ELF-1 (cell line): ENCODE measurements around the gene IGF2BP3.

Experiments
- DNase-seq: peaks from one replicate; pipeline ENCODE4 v3.0.0-alpha.2; 2016; ENCODE audit warnings: low read depth, low spot score

The IGF2BP3 gene

DNA sequence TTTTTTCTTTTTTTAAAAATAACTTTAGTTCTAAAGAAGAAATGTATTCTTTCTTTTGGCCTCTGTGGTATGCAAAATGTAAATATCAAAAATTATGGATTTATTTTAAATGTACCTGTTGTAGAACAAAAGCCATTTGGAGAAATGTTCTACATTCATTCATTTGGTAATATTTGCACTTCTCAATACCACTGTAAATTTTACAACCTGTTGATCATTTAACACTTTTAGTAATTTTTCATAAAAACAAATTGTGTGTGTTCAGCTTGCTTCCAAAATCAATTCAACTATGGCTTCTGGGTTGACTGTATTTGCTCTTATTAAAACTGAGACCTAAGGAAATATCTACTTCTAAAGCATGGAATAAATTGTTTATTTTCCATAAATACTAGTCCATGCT, 2.3 kb upstream of the IGF2BP3 start:
- no peak for DNase-seq

DNA sequence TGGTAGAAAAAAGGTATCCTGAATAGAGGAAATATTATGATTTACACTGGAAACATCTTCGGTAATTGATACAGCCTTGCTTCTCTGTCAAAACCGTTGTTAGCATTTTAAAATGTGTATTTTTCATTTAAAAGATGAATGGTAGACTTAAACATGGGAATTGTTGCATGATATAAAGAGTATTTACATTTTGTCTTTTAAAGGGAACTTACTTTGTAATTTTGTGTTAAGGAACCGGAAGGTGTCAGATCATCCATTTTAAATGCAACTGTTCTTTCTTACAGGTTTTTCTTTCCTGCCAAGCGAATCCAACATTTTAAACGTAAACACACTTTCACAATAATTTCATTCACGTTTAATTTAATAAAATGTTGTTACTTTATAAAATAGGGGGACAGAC, 1.8 kb upstream of the IGF2BP3 start:
- DNase-seq: no peak

DNA sequence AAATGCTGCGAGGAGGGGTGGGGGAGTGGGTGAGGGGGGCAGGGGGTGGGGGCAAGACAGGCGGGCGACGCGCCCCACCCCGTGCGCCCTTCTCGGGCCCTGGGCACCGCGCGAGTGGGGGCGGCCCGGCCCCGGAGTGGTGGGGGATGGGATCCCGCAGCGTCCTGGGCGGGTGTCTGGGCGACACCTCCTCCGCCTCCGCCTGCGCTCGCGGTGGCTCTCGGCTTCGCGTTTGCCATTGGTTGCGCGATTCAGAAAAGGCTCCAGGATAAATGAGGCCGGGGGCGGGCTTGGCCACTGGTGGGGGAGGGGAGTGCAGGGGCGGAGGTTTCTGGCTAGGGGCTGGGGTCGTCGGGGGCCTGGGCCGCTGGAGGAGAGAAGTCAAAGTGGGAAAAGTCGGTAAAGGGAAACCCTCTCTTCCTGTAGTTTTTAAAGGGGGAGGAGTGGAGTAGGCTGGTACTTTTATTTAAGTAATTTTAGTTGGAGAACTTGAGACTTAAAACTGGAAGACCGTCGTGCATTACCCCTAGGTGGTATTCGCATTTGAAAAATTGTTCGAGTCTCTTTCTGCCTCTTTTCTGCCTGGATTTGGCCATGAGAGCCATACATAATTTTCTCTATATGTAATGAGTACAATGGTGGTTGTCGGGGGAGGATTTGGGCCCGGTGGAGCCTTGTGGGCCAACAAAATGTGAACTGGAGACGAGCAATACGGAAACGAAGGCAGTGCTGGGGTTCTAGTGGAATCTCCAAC, 992 bp upstream of the IGF2BP3 start:
- peak; percentile 91 for DNase-seq

DNA sequence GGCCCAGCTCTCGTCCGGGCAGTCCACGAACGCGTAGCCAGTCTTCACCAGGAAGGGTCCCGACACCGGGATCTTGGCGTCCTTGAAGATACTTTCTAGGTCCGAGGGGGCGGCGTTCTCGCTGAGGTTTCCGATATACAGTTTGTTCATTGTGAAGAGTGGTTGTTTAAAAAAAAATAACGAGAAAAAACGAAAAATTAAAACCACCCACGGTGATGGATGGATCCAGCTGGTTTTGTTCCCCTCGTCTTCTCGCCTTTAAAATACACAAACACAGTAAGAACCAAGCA, 385 bp downstream of the IGF2BP3 start:
- peak; percentile 34 for DNase-seq

DNA sequence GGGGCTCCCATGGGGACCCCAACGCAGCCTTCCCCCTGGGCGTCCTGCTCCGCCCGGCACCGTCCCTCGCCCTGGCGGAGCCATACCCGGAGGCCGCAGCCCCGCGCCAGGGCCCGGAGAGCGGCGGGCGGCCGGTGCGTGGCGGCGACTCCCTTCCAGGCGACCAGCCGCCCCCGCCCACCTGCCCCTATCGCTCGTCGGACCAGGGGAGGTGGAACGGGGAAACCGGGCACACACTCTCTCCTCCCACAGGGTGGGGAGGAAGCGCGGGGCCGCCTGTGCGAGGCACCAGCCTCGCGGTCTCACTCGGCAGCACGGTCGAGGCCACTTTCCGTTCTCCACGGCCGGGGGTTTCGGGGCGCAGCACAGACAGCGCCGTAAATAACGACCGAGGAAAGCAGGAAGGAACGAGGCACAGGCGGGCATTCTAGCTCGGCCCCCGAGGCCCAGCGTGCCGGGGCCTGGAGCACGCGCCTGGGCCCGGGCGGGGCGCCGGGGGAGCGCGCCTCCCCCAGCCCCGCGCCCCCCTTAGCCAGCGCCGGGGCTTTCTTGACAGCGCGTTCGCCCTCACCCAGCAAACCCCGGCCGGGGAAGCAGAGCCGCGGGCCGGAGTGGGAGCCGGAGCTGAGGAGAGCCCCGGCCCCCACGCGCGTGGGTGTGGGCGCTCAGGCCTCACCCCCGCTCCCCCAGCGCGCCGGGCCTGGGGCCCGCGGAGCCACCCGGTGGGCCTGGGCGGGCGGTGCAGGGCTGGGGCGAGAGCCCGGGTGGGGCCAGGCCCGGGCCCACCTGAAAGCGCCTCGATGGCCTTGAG, 936 bp downstream of the IGF2BP3 start:
- peak; percentile 47 for DNase-seq

DNA sequence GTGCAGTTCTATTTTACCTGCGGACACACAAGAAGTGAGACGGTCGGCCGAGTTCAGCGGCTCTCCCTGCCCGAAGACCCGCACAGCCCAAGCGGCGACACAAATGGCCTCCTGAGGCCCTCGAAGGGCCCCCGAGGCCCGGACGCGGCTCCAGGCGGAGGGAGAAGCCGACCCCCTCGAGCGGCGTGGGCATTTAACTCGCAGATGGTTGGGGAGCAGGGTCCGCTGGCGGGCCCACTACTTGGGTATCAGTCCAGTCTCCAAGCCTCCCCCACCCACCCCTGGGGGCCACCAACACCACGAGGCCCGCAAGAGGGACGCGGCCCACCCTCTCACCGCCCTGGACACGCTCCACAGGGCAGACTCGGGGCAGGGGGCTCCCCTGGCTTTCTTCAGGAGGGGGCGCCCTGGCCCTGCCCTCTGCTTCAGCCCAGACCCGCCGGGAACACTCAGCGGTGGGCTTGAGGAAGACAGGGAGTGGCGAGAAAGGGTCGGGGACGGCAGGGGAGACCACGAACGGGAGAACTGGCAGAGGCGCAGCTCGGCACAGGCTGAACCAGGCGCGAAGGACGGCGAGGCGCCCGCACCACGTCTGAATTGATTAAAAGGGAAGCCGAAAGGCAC, 1.7 kb downstream of the IGF2BP3 start:
- peak; percentile 57 for DNase-seq

DNA sequence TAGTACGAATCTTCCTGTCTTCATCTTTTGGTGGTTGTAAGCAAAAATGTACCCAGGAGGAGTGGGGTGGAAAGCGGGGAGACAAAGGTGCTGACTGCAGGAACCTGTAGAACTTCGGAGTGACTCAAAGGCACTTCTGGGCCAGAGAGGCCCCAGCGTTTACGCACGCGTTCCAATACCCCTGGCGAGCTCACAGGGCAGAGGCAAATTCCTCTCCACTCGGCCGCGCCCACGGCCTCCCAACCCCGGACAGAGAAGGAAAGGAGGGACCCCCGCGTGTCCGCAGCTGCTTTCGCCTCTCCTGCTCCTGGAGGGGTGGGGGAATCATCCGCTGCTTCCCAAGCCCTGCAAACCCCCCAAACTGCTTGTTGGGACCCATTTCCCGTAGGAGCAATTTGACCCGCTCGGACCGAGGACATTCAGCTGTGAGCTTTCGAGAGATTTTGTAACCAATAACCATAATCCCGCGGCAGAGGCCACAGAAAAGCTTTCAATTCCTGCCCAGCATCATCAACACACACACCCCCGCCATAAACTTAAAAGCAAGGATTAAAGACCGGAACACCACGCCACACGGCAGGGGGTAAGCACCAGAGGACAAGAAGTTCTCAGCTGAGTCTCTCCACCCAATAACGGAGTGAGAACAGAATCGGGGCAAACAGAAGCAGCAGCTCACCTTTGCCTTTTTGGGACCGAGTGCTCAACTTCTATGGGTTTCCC, 2.3 kb downstream of the IGF2BP3 start:
- peak; percentile 79 for DNase-seq

DNA sequence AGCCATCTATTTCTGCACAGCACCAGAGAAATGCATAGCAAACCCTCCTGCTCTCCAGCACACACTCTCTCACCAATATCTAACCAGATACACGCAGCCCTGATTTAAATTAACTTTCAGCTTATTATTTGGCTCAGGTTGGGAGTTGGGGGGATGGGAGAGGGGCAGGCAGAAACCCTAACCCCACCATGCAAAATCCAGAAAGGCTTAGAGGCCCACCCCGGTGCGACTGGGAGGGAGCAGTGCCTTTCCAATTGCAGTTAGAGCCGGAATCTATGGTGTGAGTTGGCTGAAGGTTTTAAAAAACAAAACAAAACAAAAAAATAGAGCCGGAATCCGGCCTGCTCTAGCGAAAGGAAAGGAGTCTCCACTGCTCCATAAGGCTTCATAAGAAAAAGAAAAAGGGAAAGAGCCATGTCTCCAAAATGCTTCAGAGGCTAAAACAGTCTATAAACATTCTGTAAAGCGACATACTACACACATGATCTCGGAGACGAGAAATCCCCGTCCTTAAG, 2.9 kb downstream of the IGF2BP3 start:
- peak; percentile 45 for DNase-seq

DNA sequence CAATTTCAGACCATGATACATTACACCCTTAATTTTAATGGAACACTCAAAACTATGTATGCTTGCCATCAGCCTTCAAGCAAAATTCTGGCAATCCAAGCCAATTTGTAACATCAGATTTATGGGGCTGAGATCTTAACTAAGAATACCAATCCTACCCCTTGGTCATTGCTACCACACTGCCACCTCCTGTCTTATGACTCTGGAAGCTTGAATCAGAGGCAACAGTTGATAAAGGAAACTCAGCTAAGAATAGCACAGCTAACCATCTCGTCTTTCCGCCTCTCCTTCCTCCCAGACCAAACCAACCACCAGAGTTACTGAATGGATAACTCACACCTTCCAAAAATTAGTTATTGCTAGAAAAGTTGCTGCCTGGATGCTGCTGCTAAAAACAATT, 7.4 kb downstream of the IGF2BP3 start:
- DNase-seq: no peak

DNA sequence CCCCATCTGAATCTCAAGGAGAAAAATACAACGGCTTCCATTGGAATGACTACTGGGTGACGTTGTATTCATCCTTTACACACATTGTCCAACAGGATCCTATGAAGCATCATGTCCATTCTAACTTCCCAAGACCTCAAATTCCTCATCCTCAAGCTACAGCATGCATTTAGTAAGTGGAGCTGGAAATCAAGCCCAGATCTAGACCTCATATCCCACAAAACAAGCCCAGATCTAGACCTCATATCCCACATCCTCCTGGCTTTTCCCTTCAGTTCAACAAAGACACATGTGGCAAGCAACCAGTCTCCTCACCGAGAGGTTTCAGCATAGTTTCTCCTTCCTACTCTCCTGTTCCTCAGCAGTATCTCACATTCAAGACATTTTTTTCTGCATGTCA, 12.2 kb downstream of the IGF2BP3 start:
- peak; percentile 1 for DNase-seq

DNA sequence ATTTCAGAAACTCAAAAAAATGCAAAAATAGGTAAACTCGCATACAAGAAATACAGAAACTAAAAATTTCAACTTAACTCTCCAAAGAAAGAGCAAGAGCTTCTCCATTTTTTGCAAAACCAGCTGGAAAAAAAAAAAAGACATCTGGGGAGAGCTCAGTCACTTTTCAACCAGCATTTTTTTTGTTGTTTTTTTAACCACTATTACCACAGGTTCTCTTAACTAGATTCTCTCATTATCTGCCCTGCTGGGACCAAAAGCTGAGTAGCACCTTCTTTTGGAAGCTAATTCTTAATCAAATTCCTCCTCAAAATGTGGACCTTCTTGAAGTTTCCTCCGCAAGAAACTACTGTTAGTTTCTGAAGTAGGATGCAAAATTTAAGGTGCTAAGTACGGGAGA, 14.2 kb downstream of the IGF2BP3 start:
- DNase-seq: no peak

DNA sequence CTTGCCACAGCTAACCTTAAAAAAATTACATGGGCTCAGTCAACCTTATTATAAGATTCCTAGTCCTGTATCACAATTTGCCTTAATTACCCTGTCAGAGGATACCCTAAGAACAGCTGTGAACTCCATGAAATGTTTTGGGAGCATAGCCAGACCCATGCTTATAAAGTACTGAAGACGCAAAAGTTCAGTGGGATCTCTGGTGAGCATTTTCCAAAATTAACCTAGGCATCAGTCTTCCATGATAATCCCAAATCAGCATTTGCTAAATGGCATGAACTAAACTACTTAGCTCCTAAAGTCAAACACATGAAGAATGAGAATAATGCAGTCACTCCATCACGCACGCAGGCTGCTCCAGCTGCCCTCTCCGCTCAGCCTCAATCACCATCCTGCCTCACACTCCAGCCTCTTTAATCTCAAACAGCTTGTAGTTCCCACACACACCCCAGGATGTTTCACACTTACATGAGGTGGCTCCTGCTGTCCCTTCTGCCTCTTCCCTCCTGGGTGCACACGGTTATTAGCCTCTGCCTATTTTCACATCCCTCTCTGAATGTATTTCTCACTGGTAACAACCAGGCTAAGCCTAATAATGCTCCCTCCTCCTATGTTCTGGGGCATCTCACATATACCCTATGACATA, 15.3 kb downstream of the IGF2BP3 start:
- DNase-seq: no peak

DNA sequence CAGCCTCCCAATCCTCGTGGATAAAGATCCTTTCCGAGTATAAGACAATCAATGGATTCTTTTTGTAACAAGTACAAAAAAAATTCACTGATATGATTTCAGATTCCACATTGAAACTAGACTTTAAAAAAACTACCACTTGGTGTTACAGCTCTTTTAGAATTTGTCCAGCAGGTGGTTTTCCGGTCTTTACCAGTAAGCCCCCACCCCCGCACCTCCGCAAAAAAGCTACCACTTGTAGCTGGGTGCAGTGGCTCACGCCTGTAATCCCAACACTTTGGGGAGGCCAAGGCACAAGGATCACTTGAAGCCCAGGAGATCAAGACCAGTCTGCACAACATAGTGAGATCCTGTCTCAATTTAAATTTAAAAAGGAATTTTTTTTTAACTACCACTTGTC, 19.8 kb downstream of the IGF2BP3 start:
- DNase-seq: no peak

DNA sequence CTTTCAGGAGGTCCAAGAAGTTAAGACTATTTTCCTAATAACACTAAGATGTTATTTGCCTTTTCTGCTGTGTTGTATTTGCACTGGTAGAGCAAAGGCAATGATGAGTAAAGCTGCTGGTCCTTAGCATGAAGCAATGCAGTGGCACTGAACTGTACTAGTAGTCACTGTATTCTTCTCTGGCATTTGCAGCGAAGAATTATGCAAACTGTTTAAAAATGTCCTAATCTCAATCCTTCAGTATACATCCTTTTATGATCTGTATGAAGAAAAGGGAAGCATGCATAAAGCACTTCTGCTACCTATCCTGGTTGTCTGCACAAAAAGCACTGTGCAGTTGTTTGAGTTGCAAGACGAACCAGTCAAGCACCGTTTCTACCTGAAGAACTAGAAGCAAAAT, 20.4 kb downstream of the IGF2BP3 start:
- no peak for DNase-seq

DNA sequence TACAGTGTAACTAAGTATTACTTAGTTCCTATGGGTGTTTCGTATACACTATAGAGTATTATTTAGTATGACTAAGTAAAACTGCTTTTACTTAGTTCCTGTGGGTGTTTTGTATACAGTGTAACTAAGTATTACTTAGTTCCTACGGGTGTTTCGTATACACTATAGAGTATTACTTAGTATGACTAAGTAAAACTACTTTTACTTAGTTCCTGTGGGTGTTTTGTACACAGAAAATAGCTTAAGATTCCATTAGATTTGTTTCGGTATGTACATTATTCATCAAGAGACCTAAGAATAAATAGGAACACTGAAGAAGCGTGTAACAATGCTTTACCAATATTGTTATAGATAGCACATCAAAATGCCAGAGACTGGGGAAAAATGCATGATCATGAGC, 25.0 kb downstream of the IGF2BP3 start:
- no peak for DNase-seq

DNA sequence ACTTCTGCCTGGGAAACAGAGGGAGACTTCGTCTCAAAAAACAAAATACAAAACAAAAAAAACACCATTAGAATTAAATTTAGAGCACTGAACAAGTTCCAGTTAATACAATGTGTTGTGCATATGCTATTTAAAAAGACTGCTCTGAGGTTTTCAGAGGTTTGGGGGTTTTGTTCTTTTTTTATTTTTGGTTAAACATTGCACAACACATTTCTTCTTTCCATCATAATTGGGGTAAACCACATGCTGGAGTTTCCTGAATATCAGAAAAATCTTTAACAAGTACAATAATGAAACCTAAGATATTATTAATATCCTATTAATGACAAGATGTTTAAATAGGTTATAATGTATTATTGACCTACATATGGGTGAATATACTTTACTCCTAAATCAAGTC, 26.3 kb downstream of the IGF2BP3 start:
- DNase-seq: no peak

DNA sequence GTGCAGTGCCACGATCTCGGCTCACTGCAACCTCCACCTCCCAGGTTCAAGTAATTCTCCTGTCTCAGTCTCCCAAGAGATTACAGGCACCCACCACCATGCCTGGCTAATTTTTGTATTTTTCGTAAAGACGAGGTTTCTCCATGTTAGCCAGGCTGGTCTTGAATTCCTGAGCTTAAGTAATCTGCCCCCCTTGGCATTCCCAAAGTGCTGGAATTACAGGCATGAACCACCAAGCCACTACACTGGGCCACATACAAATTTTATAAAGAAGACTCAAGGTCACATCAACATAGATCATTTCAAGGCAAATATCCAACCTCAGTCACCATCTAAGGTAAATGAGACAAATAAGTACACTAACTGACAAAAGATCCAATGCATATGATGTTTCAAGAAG, 32.1 kb downstream of the IGF2BP3 start:
- DNase-seq: no peak

DNA sequence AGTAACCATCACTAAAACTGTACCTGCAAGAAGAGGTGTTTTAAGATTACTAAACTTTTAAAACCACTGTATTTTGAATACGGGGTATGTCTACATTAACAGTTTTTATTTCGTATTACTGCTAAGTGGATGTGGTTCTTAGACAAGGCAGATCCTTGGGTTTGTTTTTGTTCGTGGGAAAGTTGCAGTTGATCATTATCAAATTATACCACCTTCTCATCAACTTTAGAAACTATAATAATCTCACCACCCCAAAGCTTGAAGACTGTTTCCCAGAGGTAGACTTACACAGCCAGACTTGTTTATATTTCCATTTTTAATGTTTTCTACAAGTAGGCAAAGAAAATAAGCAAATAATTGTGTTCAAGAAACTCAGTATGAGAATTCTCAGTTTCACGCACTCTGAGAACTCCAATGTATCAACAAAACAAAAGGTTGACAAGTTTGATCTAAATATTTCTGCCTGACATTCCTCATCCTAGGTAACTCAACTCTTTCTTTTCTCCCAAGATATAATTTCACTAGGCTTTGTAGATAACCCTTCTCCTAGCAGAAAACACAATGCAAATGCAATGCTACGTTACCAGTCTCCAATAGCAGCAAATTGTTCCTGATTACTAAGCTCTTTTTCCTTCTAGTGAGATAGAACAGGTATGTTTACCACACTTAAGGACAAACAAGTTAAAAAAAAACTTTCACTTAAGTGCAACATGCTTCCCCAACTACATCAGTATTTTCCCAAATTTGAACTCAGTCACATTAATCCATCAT, 36.0 kb downstream of the IGF2BP3 start:
- no peak for DNase-seq

DNA sequence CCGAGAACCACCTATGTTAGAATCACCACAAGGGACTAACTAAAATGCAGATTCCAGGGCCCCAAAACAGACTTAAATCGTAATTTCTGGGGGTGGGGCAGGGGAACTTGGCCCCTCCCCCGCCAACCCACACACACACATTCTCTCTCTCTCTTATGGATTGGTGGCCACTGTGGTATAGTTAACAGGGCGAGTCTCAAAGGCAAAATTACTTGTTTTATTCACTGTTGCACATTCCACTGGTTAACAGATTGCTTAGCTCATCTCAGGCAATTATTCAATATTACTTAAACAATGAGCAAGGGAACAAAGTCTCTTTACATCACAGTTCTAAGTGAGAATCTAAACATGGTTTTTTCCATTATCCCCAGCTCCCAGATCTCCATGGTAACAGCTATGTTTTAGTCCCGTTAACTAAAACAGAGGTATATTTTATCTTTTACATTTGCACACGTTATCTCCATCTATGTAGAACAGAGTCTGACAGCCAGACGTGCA, 38.5 kb downstream of the IGF2BP3 start:
- DNase-seq: no peak

DNA sequence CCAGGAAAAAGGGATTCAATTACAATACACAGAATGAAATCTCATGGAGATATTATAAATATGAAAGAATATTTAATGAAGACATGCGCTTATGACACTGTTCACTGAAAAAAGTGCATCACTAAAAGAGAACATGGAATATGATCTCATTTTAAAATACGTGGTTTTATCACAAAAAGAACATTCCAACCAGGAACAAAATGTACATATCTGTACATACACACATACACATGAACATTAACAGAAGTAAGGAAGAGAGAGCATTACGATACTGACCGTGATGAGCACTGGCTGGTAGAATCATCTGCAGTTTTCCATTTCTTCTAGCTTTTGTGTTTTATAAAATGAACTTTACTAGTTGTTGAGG, 39.4 kb downstream of the IGF2BP3 start:
- DNase-seq: no peak

DNA sequence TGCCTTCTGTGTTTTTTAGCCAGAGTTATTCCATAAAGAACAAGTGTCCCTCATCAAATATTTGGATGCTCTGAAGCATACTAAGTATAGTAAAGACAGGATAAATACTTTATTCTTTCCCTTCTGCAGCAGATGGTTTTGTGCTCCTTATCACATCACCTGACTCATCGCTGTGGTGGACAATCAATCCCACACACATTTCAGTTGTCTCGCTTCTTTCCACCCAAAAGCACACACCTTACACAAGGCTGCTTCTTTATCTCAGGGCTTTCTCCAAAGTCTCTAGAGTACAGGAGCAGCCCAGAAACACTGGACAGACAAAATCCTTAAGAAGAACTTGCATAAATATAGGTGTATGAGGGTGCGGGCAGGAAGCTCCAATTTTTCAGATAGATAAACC, 43.4 kb downstream of the IGF2BP3 start:
- DNase-seq: no peak
